Stimulated activated CD8-positive, alpha-beta memory T cell treated with anti-CD3 and anti-CD28 coated beads, Interleukin-15, amount 100 ng/mL, for 4 hours (primary cell): ENCODE data around the gene ARHGAP31.

Source experiments
- DNase-seq, 2 donors: peaks; one replicate each; pipeline ENCODE4 v3.0.0-alpha.2; 2020; ENCODE audit warnings: low read depth in 2 of 2

The ARHGAP31 gene

GRCh38 chr3:119437691-119438258 lies 143.6 kb downstream of the ARHGAP31 start:
- DNase-seq: no peak

DNA sequence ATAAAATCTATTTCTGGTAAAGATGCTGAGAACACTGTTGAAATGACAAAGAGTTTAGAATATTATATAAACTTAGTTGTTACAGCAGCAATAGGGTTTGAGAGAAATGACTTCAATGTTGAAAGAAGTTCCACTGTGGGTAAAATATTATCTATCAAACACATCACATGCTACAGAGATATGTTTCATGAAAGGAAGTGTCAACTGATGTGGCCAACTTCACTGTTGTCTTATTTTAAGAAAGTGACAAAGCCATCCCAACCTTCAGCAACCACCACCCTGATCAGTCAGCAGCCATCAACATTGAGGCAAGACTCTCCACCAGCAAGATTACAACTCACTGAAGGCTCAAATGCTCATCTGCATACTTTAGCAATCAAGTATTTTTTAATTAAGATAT lies 149.0 kb downstream of the ARHGAP31 start:
- DNase-seq: no peak

- DNase-seq: no peak
Observed at GRCh38 chr3:119444590-119444989, 150.4 kb downstream of the ARHGAP31 start.

GRCh38 chr3:119453822-119454221 lies 159.6 kb downstream of the ARHGAP31 start:
- no peak for DNase-seq

DNA sequence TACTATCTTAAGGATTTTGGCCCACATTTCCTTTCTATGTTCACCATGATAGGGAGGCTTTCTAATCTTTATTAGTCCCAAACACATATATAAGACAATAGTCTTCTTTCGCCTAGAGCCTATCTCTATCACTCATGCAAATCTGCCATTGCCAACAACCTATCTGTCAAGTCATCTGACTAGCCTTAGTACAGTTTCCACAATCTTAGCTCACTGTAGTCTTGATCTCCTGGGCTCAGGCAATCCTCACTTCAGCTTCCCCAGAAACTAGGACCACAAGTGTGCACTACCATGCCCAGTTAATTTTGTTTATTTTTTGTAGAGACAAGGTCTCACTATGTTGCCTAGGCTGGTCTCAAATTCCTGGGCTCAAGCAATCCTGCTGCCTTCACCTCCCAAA lies 162.3 kb downstream of the ARHGAP31 start:
- DNase-seq: no peak

DNA sequence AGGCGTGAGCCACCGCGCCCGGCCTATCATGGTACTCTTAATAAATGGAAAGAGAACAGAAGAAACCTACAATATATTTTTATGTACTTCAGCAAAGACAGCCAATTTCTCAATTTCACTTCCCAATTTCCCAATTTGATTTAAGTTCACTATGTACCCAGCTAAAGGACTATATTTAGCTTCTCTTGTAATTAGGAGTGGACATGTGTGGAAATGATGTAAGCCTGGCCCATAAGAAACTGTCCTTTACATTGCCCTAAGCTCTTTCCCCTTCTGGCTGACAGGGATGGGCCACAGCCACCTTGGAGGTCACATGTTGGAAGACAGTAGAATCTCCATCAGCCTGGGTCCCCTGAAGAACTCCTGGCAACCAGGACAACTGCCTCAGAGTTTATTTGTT lies 163.1 kb downstream of the ARHGAP31 start:
- no peak for DNase-seq

DNA sequence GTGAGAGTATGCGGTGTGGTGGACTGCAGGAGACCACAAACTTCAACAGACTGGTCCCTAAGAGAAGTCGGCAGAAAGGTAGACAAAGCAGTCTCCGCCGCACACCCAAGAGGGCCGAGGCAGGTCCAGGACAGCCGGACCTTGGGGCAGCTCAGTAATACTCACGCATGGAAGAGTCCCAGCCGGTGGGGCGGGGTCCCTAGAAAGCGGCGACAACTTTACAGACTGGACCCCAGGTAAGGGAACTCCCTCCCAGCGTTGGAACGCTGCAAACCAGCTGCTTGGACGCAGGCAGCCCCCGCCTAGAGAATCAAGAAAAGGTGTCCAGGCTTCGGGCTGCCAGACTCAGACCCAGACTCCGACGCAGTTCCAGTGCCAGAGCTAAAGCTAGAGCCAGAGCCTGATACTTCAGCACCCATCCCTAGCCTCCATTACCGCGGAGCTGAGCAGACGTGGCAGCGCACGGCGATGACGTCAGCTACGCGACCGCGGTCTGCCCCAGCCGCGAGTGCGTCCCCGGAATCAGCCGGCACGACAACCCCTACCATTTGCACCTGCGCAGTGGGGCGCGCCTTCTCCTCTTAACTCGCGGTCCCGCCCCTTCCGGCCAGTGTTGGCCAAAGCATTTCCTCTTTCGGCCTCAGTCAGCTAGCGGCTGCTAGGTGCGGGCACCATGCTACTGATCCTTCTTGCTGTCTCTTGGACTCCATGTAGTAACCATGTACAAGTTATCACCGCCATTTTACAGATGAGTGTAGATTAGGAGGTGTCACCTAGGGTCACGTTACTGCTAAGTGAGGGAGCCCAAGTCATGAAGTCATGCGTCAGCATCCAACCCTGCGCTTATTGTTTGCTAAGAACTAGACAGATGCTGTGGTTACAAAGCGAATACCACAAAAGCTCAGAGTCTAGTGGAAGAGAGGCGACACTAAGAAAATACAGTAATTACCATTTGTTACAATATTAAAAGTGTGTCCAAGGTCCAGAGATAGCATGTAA lies 169.3 kb downstream of the ARHGAP31 start, which contains the start of gene TMEM39A:
TSS of gene TMEM39A (minus strand) at position 445 of the 999 bp plus-strand sequence. CDS start 1,541 bp downstream, outside the sequence.
- peak; percentile 96 to 97 for DNase-seq

DNA sequence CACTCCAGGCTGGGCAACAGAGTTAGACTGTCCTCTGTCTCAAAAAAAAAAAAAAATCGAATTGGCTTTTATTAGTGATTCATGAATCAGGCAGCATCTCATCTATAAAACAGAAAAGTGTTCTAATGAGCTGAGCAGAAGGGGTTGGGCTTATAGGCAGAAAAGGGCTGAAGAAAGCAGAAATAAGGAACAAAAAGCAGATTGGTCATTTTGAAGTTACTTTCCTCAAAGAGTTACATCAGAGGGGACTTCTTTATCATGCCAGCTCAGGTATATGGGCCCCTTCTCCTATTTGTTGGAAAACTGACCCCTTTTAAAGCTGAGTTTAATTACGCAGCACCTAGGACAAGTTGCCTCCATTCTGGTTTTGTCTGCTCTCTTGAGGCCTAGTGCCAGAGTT lies 173.9 kb downstream of the ARHGAP31 start:
- no peak for DNase-seq

DNA sequence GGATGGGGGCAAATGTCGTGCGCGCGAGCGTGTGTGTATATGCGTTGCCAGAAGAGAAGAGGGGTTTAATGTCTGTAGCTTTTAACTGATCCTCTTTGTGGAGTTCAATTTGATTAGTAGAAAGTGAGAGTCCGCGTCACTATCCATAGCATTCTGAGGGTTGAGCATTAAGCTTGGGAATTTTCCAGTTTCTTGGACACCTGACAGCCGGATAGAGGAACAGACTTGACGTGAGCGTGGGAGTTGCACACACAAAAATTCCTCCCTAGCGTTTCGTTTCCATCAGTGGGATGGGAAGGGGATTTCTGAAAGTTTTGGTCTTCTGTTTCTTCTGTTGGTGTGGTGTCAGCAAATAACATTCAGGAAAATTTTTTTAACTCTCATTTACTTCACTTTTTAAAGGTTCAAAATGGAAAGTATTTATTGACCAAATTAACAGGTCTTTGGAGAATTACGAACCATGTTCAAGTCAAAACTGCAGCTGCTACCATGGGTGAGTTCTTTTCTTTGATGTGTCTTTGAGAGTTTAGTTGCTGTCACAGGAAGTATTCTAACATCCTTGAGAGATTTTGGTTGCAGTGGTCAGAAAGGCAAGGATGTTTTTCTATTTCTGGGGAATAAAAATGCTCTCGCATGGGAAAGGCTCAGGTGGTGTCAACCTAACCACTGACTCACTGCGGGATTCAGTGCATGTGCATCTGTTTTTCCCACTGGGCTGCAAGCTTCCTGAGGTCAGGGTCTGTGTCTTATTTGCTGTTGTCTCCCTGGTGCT lies 175.4 kb downstream of the ARHGAP31 start:
- no peak for DNase-seq
